ENCODE data around the gene PDGFA. TPM values are rescaled to one million over a fixed set of nuclear protein-coding genes. Genes with fewer than 3 reads are reported as not detected.

The PDGFA gene
- total RNA-seq, 4 donors from 2014 or later, result 5.1 to 13.5 (median 8.5) TPM

- TF ChIP-seq POLR2A (IDR thresholded peaks at IDR 0.05) (no peak), CTCF (IDR thresholded peaks at IDR 0.05) (no peak)
- no peak for DNase-seq
- Histone ChIP-seq H3K36me3 (no peaks in the 10 kb centered on the region), H3K4me3 (no peak overlapping the region), H3K27ac (no peak overlapping the region), H3K27me3 (peaks cover 0 to 19% (median 0%) of the 10 kb centered on the region in 4 donors), H3K4me1 (peaks cover 0 to 31% (median 19%) of the 10 kb centered on the region in 3 donors), H3K9me3 (no peaks in the 10 kb centered on the region)
- WGBS, 2 donors, result 64 to 100% methylated on average over 1 to 3 of the region's 9 CpGs
- intact Hi-C loops (cut with DNase I), result no loop called here
Measured at GRCh38 chr7:458511-459245, 61.0 kb downstream of the PDGFA start.

GRCh38 chr7:457814-458510 lies 61.7 kb downstream of the PDGFA start:
- Histone ChIP-seq H3K27ac (no peak overlapping the region), H3K36me3 (no peaks in the 10 kb centered on the region), H3K4me3 (no peak overlapping the region), H3K4me1 (peaks cover 0 to 34% (median 19%) of the 10 kb centered on the region in 3 donors), H3K9me3 (no peaks in the 10 kb centered on the region), H3K27me3 (peaks cover 0 to 26% (median 0%) of the 10 kb centered on the region in 4 donors)
- TF ChIP-seq POLR2A (IDR thresholded peaks at IDR 0.05) (no peak), CTCF (IDR thresholded peaks at IDR 0.05) (no peak)
- DNase-seq, result no peak
- intact Hi-C loops (cut with DNase I), result no loop called here
- 83% methylated on average over 12 of the region's 30 CpGs; no CpG with 5 or more reads in 1 of the 2 donors for WGBS, 2 donors

- H3K27me3 ChIP-seq, result peaks cover 0 to 51% (median 0%) of the 10 kb centered on the region in 4 donors
- H3K9me3 ChIP-seq, result no peaks in the 10 kb centered on the region
- intact Hi-C loops (cut with DNase I), result no loop called here
- peaks cover 10 to 33% (median 11%) of the 10 kb centered on the region in 3 donors for H3K4me1 ChIP-seq
- TF ChIP-seq POLR2A (IDR thresholded peaks at IDR 0.05) (no peak), CTCF (IDR thresholded peaks at IDR 0.05) (no peak)
- 71% methylated on average over 7 of the region's 42 CpGs; no CpG with 5 or more reads in 1 of the 2 donors for WGBS, 2 donors
- DNase-seq, result no peak
- peak overlapping the region in 1 of 4 donors; percentile 55 for H3K27ac ChIP-seq
- no peak overlapping the region for H3K4me3 ChIP-seq
- no peaks in the 10 kb centered on the region for H3K36me3 ChIP-seq
Measured at GRCh38 chr7:455110-455928, 64.3 kb downstream of the PDGFA start.

- 91% methylated on average over 15 to 32 of the region's 56 CpGs for WGBS, 2 donors
- H3K4me3 ChIP-seq, result no peak overlapping the region
- H3K4me1 ChIP-seq, result peaks cover 7 to 27% (median 11%) of the 10 kb centered on the region in 3 donors
Measured at GRCh38 chr7:454356-455109, 65.1 kb downstream of the PDGFA start.

More at GRCh38 chr7:454356-455109, 65.1 kb downstream of the PDGFA start:
- no peak for TF ChIP-seq CTCF (IDR thresholded peaks at IDR 0.05)
- TF ChIP-seq POLR2A (IDR thresholded peaks at IDR 0.05), result no peak
- Histone ChIP-seq H3K27ac (no peak overlapping the region), H3K36me3 (no peaks in the 10 kb centered on the region), H3K9me3 (no peaks in the 10 kb centered on the region), H3K27me3 (peaks cover 0 to 51% (median 0%) of the 10 kb centered on the region in 4 donors)
- intact Hi-C loops (cut with DNase I), result no loop called here
- no peak for DNase-seq

Data from esophagus squamous epithelium (tissue), 5 donors.